Measurements from ENCODE around the gene SACS.
"Not testable (repeated sequence)": the region's sequence is repeated elsewhere in the genome, so short reads cannot be mapped to it uniquely, and the experiment has no call there.

Gene SACS

DNA sequence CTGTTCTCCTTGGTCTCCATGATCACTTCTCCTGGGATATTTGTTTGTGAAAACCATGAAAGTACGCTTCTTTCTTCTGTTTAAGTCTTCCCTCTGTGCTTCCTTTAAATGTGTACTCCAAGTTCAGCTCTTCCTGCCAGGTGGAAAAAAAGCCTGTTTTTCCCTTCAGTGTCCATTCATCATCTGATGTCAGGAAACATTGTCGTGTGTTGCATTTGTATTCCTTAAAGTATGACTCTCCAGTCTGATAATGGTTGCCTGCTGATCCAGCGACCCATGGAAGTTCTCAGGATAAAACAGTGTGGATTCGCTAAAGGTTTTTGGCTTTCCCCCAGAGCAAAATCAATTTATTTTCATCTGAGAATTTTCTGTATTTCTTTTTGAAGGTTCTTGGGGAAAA is 22.3 kb downstream of the SACS start:
- no peak for DNase-seq

DNA sequence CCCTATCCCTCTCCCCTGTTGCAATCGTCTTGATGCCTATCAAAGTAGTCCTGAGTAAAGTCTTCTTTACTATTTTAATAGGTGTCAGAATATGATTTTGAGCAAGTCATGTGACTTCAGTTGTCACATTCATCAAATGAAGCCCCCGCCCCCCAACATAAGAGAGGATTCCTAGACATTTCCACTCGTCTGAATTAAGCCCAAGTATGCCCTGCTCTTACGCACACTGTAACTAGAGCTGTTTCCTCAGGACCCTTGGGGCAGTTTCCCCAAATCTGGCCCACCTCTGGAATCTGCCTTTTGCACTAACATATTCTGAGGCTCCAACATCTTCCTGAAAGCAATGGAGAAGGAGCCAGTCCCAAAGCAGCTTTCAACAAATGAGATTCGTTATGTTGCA is 25.5 kb downstream of the SACS start:
- no peak for DNase-seq

DNA sequence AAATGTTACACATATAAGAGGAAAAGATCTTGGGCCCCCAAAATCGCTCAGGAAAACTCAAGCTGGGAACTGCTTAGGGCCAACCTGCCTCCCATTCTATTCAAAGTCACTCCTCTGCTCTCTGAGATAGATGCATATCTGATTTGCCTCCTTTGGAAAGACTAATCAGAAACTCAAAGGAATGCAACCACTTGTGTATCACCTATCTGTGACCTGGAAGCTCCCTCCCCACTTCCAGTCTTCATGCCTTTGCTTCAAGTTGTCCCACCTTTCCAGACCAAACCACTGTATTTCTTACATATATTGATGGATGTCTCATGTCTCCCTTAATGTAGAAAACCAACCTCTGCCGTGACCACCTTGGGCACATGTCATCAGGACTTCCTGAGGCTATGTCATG is 32.3 kb downstream of the SACS start:
- DNase-seq, result not testable (repeated sequence)

DNA sequence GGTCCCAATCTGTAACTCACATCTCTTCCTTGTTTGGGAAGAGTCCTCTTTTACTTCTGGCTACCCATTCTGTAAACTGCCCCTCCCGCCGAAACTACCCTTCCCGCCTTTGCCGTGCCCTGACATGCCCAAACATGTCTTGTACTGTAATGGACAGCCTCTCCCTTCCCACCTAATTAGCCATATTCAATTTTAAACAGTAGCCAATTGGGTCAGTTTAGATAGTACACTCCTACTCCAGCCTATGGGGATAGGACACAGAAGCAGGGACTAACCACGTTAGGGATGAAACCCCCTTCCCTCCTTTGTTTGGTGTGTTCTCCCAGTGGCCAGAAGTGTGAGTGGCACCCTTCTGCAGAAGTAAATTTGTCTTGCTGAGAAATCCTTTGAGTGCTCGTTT is 34.2 kb downstream of the SACS start:
- no peak for DNase-seq

DNA sequence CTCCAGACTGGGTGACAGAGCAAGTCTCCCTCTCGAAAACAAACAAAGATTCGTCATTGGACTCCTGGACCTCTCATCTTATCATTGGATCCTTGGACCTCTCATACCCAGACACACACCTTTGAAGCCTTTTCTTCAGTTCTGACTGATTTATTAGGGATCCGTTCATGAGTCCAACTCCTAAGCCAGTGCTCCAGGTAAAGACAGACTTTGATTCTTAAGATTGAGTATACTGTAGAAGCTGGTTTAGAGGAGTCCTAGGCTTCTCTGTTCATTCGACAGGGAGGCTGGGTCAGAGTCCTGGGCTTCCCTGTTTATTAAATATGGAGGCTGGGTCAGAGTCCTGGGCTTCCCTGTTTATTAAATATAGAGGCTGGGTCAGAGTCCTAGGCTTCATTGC is 38.7 kb downstream of the SACS start:
- no peak for DNase-seq

DNA sequence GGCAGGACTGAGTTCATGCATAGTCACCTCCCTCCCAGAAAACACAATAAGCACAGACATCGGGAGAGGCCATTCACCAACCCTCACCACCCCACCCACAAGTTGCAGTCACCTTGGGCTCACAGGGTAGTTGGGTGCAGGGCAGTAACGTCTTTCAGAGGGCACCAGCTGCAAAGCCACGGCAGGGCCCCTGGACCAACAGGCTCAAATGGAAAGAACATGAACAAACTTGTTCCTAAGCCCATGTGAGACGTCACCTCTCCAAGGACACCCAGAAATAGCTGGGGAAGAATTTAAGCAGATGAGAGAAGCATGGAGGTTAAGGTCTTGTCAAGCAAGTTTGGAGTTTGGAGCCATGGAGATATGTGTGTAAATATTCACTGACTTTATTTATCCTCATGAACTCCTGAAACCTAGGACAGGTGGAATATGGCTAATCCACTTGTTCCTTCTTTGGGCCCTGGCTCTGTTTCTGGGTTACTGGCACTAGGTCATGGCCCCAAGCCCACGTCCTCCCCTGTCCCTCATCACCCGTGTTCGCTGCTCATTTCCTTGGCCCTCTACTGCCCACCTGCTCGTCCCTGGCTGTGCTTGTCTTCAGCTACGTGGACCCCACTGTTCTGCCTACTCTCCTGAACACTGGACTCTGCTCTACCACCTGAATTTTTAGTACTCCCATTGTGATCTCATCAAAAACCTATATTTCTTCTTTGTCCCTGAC is 40.4 kb downstream of the SACS start:
- DNase-seq, result no peak

DNA sequence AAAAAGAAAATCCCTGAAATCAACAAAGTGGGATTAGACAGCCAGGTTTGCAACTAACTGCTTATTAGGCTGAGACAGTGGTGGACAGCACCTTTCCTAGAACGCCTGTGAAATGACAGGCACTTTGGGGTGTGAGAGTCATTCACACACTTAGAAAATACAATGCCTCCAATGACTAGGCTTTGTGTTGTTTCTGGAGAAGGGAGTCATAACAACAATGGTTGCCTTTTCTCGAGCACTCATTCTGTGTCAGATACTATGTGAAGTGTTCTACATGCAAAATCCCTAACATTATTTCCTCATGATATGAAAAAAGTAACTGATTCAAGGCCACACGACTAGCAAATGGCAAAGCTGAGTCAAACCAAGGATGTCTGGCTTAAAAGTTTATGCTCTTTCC is 41.2 kb downstream of the SACS start:
- peak; percentile 21 for DNase-seq

DNA sequence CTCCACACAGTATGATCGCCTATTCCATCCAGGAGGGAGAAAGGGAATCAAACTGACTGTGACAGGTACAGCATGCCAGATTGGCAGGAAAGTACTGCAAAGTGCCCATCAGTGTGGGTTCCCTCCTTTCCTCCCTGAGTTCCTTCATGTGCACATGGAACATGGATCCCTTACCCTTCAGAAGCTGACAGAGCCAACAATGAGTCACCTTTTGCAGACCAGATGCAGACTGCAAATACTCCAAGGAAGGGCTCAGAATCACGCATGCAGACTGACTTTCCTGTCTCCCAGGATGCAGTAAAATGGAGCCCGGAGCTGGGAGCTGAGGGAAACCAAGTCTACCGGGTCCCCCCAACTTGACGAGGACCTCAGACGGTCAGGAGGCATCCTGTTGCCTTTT is 41.8 kb downstream of the SACS start:
- no peak for DNase-seq

DNA sequence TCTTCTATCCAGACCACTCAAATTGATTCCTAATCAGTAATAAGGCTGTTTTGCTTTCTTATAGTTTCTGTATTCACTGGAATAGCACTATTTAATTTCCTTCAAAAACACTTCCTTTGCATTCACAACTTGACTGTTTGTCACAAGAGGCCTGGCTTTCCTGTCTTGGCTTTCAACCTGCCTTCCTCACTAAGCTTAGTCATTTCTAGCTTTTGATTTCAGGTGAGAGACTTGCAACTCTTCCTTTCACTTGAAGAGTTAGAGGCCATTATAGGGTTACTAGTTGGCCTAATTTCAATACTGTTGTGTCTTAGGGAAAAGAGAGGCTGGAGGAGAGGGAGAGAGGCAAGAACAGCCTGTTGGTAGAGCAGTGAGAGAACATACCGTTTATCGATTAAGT is 47.0 kb downstream of the SACS start:
- no peak for DNase-seq

DNA sequence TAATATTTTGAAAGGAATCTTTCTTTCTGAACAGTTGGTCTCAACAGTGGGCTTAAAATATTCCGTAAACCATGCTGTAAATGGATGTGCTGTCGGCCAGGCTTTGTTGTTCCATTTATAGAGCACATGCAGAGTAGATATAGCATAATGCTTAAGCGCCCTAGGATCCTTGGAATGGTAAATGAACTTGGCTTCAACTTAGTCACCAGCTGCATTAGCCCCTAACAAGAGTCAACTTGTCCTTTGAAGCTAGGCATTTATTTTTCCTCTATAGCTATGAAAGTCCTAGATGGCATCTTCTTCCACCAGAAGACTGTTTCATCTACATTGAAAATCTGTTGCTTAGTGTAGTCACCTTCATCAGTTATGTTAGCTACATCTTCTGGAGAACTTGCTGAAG is 47.6 kb downstream of the SACS start:
- DNase-seq, result no peak

DNA sequence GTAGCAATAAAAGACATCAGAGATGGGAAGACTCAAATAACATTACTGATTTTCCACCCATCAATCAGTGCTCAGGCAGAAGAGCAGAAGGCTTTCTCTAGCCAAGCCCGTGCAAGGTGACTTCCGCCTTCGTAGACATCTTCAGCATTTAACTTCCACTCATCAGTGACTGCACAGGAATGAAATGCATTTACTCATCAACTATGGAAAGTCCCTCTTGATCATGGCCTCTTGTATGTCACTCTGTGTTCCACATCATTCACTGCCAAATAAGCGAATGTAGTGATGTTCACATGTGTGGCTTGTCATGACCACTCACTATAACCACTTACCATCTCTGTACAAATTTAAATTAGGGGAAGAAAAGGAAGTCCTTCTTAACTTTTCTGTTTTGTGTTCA is 49.4 kb downstream of the SACS start:
- no peak for DNase-seq

DNA sequence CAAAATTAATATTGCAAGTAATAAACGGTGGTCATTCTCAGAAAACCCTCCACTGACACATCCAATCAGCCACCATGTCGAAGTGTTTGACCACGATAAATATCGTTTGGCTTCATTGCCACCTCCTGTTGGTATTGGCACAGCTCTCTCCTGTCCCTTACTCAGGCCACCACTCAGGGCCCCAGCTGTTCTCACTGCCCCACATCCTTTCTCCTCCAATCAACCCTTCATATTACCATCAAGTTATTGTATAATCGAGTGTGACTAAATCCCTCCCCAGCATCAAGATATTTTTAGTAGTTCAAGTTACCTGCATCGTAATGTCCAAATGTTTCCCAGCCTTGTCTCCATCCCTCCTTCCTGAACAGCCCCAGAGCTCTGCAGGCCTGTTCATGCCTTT is 50.4 kb downstream of the SACS start:
- DNase-seq, result no peak

DNA sequence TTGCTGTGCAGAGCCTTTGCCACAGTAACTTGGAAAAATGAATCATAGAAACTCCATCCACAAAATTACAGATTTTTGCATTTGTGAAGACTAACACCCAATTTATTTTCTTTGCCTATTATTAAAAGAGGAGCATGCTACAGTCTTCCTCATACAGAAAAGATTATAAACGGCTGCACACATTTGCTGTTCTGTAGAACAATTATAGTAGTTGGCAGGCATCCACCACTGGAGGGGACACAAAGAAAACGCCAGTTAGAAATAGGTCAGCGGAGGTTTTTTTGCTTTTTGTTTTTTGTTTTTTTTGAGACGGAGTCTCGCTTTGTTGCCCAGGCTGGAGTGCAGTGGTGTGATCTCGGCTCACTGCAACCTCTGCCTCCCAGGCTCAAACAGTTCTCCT is 51.6 kb downstream of the SACS start:
- DNase-seq, result peak; percentile 49

DNA sequence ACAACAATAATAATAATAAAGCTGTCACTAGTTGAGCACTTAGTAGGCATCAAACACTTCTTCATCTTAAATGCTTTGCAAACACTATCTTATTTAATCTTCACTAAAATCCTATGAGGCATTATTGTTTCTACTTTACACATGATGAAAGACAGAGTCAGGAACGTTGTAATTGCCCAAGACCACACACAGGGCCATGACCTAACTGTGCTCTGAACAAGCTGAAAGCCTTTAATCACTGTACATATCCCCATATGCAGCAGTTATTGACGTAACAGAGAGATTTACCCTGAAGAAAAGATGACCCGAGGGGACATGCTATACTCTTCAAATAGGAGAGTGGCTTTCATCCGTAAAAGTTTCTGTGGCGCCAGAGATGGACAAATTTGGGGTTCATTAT is 53.0 kb downstream of the SACS start:
- DNase-seq, result no peak

DNA sequence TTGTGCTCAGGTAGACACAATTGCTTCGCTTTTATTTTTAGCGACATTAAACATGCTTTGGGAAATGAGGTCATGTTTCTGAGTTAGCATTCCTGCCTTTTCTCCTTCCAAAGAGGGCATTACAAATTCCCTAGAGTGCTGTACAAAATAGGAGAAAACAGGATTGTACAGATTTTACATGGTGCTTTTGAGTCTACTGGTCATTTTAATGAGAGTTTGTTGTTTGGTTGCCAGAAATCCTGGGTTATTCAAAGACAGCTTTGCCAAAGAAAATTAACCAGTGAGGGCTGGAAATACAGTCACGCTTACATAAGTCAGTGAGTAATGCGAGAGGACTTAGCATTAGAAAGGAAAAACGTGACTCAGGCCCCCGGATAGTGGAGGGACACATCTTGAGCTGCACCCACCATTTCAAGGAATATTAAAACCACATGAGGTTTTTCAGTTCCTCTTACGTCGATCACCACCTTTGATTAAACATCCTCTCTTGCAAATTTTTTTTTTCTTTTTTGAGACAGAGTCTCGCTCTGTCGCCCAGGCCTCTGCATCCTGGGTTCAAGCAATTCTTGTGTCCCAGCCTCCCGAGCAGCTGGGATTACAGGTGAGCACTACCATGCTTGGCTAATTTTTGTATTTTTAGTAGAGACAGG is 55.4 kb downstream of the SACS start:
- DNase-seq, result peak; percentile 37

DNA sequence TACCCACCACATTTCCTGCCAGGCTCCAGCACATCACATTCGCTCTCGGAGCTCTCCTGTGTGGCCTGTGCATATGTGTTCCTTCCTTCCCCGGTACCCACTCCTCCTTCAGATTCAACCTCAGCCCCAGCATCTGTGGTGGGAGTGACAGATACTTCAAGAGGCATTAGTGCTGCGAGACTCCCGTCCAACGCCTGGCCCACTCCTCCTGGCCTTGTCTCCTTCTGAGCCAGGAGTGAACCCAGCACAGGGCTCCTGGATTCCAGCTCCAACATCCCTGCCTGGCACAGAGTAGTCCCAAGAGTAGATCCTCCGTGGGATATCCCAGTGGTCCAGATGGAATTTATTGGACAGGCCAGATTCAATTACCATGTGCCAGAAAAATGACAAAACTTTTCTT is 55.9 kb downstream of the SACS start:
- no peak for DNase-seq

DNA sequence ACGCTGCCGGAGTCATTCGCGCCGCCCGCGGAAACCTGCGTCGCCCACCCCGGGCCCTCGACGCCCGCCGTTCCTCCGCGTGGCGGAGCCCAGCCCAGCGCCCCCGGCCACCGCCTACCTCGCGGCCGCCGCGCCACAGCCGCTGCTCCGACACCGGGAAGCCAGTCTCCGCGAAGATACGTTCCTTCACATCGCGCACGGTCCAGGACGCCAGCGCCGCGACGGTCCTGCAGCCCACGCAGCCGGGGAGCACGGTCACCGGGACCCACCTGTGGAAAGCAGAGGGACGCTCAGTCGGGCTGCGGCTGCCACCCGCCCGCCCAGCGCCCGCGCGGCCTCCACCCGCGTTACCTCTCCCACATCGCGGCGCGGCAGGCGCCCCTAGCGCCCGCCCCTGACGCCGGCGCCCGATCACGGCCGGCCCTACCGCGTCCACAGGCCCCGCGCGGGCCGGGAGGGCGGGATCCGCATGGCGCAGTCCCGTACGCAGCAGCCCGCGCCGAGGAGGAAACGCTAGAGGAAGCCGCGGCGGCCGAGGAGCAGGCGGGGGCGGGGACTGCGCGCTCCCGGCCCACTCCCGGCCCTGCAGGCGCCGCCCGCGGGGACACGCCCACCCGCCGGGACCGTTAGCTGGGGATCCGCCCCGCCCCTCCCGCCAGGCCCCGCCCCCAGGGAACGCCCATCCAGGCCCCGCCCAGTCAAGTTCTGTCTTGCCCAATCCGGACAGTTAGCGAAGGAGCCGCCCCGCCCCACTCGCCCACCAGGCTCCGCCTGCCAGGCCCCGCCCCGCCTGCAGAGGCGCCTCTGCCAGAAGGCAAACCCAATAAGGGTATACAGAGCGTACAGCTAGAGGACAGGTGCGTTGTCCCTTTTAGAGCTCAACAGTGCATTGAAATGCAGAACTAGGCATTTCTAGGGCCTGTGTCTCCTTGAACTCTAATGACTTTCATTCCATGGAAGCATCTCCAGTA is 58.2 kb downstream of the SACS start:
- DNase-seq, result peak; percentile 96

DNA sequence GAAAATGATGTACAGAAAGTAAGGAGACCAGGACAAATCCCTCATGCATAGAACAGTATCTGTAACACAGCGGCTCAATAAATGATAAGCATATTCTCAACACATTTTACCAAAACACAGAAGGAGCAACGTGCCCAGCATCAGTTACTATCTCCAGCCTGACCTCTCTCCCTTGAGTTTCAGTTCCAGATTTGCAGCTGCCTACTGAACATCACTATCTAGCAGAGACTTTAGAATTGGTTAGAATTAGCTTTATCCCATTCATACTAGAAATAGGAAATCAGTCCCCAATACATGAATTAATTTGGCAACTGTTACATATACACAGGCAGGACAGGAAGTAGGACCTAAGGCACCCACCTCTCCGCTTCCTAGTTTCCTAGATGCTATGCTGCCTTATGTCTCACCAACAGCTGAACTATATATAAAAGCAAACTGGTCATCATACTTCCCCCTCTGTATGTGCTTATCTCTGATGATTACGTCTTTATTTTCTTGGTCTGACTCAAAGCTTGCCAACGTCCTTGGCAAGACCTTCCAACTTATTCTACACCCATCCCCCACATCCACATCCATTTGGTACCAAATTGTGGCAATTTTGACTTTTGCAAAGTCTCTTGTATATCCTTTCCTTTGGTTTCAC is 61.1 kb downstream of the SACS start:
- DNase-seq, result no peak

DNA sequence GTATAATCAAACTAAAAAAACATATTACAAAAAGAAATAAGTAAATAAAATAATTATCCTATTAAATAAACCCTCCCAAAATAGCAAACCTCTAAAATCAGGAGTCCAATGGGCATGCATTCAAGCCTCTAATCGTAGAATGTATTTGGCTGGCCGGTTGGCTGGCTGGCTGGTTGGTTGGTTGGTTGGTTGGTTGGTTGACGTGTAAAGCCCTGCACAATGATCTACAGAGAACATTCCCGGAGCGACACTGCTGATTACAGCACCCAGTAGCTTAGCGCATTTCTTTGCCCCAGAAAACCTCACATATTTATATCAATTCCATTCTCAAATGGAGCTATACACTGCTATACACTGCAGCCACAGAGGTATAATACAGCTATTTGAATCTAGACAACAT is 65.6 kb downstream of the SACS start:
- no peak for DNase-seq

DNA sequence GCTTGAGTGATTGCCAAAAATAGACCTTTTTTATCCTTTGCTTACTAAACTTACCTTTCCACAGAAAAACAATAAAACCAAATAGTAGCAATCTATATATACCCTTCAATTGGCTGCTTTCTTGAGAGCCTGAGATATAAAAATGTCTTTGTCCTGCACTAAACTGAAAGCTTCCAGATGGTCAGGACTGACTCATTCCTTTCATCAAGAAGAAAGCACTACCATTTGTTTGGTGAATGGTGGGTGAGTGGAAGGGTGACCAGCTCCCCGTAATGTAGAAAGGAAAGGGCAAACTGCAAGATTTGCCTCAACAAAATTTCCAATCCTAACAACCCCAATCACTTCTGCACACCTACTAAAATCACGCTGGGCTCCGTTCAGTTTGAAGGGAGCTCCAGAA is 67.8 kb downstream of the SACS start:
- DNase-seq, result no peak

DNA sequence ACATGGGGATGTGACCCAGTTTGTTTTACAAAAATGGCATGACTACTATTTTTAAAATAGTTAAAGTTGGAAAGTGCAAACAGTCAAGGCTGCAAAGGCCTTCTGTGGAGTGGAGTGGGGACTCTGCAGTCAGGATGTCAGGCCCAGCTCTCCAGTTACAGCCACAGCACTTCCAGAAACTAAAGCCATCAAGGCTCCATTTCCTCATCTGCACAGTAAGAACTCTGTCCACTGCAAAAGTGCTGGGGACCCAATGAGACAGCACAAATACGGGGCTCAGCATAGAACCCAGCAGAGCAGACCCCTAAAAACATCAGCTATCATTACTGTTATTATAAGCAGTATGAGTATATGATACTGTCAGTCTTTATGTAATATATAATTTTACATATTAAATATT is 73.6 kb downstream of the SACS start:
- DNase-seq, result no peak

DNA sequence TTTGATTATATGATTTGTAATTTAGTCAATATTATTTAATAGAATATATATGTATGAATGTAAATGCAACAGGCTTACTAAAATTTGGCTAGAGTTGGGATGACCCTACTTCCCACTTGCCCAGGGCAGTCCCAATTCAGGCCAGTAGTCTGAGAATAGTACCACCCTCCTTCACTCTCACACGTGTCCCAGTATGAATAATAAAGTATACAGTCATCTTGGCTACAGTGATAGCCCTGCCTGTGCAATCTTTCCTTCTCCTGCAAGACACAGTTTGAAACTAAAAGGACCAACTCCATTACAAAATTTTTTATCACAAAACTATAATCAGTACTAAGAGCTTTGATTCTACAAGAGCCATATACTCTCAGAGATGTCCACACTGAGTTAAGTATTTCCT is 76.2 kb downstream of the SACS start:
- DNase-seq, result no peak

DNA sequence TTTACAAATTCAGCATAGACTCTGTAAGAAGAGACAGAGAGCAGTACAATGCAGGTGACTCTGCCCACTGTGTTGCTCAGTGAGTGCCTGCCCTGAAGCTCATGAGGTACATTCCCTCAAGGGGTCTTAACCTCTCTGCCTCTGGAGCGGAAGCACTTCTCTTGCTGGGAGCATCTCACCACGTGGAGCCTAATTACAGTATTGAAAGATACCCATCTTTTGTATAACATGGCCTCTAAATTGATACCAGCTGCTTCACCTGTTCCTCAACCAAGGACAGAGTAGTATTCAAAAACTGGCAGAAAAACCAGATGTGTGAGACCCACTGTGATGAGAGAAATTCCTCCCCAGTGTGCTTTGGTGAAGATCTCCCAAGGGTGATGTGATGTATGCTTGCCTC is 77.1 kb downstream of the SACS start:
- DNase-seq, result no peak
